ENCODE measurements around the gene CHRNA5.
"Not testable (repeated sequence)": the region's sequence is repeated elsewhere in the genome, so short reads cannot be mapped to it uniquely, and the experiment has no call there.

CHRNA5 gene

DNA sequence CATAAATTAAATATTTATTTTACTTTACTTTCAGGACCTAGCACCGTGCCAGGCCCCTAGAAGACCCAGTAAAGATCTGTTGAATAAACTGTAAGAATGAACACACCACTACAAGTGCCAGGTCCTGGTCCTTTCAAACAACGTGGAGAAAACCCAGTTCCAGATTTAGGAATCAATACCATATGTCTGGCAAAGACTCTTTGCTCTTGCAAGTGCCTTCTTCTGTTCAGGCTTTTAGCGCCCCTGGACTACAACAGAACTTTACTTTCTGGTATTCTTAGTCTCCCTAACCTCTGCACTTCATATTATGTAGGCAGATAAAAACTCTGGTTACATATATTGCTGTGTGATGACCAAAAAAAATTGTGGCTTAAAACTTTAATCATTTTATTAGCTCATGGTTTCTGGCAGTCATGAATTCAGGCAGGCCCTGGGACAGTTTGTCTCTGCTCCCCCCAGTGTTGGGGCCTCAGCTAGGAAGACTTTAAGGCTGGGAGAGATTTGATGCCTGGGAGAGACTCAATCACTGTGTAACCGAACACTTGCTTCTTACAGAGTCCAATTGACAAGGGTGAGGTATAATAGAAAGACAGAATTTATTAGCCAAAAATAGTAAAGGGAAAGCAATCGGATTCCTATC lies 27.9 kb upstream of the CHRNA5 start:
- no peak for DNase-seq (ENCODE audit: extremely low spot score)
- ChIA-PET POLR2A (no interaction called here), CTCF (interaction anchor here (1.5 kb wide), 1 partner anchor 29 kb away, joined by 4 read pairs; no protein-coding TSS in a partner anchor)
- TF ChIP-seq, protein P1, sequence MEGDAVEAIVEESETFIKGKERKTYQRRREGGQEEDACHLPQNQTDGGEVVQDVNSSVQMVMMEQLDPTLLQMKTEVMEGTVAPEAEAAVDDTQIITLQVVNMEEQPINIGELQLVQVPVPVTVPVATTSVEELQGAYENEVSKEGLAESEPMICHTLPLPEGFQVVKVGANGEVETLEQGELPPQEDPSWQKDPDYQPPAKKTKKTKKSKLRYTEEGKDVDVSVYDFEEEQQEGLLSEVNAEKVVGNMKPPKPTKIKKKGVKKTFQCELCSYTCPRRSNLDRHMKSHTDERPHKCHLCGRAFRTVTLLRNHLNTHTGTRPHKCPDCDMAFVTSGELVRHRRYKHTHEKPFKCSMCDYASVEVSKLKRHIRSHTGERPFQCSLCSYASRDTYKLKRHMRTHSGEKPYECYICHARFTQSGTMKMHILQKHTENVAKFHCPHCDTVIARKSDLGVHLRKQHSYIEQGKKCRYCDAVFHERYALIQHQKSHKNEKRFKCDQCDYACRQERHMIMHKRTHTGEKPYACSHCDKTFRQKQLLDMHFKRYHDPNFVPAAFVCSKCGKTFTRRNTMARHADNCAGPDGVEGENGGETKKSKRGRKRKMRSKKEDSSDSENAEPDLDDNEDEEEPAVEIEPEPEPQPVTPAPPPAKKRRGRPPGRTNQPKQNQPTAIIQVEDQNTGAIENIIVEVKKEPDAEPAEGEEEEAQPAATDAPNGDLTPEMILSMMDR (IDR thresholded peaks at IDR 0.05; ENCODE audit: control extremely low read depth, extremely low read depth, low read depth, missing control alignments) = no peak

DNA sequence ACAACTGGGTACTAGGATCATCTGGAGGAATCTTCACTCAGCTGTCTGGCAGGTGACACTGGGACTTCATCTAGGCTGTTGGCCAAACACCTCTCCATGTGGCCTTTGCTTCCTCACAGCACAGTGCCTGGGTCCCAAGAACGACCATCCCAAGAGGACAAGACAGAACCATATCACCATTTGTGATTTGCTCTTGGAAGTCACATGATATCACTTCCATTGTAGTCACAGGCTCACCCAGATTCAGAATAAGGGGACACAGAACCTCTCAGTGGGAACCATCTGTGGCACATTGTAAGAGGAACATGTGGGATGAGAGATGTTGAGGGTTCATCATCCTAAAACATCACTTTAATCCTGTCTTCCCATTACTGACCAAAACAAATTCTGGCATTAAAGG lies 27.0 kb upstream of the CHRNA5 start:
- TF ChIP-seq, protein P1 (IDR thresholded peaks at IDR 0.05; ENCODE audit: control extremely low read depth, extremely low read depth, low read depth, missing control alignments) = no peak
- ChIA-PET CTCF (no interaction called here), POLR2A (no interaction called here)
- DNase-seq (ENCODE audit: extremely low spot score) = no peak

DNA sequence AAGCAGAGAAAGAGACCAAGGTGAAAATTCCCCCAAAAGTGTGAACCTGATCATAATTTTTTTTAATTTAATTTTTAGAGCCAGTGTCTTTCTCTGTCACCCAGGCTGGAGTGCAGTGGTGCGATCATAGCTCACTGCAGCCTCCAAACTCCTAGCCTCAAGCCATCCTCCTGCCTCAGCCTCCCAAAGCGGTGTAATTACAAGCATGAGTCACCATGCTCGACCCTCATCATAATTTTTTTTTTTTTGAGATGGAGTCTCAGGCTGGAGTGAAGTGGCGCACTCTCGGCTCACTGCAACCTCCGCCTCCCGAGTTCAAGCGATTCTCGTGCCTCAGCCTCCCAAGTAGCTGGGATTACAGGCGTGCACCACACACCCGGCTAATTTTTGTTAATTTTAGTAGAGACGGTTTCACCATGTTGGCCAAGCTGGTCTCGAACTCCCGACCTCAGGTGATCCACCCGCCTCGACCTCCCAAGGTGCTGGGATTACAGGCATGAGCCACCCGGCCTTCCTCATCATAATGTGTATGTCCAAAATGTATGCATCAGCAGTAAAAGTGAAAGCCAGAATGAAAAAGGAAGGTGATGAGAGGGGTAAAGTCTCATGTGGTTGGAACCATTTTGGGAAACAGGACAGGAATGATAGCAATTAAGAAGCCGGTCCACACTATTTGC lies 25.7 kb upstream of the CHRNA5 start:
- ChIA-PET CTCF (interaction anchor here (0.7 to 2.4 kb wide), 11 partner anchors 8 to 402 kb away, joined by 3 to 7 read pairs (median 4); no protein-coding TSS in a partner anchor), POLR2A (interaction anchor here (0.7 to 1.1 kb wide), 3 partner anchors 26 to 439 kb away, joined by 3 read pairs; partner anchors contain the start of gene CHRNA5)
- DNase-seq (ENCODE audit: extremely low spot score) = not testable (repeated sequence)

DNA sequence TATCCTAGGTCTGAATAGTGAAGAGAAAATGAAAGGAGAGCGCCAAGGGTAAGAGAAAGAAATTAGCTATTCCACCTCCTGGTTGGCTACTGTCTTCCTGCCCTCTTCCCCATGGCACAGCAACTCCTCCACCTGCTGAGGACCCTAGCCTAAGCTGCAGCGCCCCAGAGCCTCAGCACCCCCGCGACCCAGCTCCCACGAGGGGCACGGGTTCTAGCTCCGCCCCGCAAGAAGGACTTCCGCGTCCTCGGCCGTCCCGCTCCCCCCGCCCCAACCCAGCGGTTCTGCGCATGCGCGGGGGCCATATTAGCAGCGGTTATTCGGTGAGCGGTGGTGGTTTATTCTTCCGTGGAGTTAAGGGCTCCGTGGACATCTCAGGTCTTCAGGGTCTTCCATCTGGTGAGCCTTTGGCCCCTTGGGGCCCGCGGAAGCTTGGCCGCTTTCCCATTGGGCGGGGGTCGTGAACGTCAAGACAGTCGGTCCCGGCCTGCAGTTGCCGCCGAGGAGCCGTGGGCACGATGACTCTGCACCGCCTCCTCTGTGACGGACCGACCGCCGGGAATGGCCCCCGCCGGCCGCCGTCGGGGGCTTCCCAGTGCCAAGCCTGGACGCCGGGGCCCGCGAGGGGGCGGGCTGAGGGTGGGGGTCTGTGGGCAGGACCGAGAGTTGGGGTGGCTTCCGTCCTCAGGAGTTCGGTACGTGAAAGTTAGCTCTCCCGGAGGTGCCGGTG lies 25.0 kb upstream of the CHRNA5 start, which contains the start of gene PSMA4:
PSMA4 (plus strand) TSS at position 304 of the 730 bp plus-strand sequence. CDS start 1,484 bp downstream, outside the sequence.
- TF ChIP-seq, protein P1 (IDR thresholded peaks at IDR 0.05; ENCODE audit: control extremely low read depth, extremely low read depth, low read depth, missing control alignments) = no peak
- ChIA-PET POLR2A (interaction anchor here (0.7 to 1.1 kb wide), 3 partner anchors 25 to 438 kb away, joined by 3 read pairs; partner anchors contain the start of gene CHRNA5), CTCF (interaction anchor here (0.7 to 2.4 kb wide), 12 partner anchors 9 to 403 kb away, joined by 3 to 7 read pairs (median 4); no protein-coding TSS in a partner anchor)
- peak; percentile 96 for DNase-seq (ENCODE audit: extremely low spot score)

DNA sequence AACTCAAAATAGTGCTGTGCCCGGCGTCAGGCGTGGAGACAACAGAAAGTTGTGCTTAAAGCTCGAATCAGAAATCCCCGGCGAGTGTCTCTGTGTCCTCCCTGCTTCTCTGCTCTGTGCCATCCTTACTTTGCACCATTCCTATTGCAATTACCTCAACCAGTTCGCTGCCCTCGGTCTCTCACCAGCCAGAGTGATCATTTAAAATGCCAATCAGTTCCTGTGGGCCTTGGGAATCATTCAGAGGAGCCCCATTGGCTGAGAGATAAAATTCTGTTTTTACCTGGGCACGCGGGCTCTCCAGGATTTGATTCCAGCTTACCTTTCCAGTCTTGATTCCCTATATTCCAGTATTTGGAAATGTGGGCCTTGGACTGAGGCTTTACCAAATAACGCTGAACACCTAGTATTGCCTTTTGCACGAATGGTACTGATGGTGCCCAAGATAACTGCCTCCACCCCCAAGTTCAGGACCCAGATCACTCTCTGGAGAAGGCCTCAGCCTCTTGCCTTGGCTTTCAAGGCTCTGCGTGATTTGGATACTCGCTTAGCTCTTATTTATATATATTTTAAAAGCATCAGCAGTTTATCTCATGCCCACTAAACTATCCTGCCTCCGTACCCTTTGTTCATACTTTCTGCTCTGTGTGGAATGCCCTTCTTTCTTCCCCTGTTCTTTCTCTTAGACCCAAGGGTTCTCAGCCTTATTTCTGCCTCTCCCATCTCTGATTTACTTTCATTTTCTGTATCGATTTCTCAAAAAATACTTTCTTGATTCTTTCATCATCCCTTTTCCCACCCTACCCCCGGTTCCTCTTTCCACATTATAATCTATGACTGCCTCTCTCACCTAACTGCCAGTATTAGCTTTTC lies 24.2 kb upstream of the CHRNA5 start:
- CTCF ChIA-PET = interaction anchor here (1.0 to 2.4 kb wide), 7 partner anchors 8 to 27 kb away, joined by 3 to 7 read pairs (median 5); no protein-coding TSS in a partner anchor
- TF ChIP-seq, protein P1 (IDR thresholded peaks at IDR 0.05; ENCODE audit: control extremely low read depth, extremely low read depth, low read depth, missing control alignments) = no peak
- peak; percentile 29 for DNase-seq (ENCODE audit: extremely low spot score)
- POLR2A ChIA-PET = no interaction called here

DNA sequence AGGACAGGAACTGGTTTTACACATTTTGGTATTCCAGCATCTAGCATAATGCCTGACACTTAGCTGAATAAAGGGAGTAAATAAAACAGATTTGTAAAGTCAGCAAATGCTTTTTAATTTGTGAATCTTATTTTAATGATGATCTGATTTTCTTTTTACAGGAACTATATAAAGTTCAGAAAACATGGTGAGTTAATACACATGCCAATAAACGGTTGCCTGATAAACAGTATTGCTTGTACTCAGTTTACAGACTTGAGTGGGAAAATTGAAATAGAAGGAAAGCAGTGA lies 23.6 kb upstream of the CHRNA5 start:
- ChIA-PET POLR2A (no interaction called here), CTCF (interaction anchor here (1.0 to 2.4 kb wide), 3 partner anchors 17 to 20 kb away, joined by 3 to 6 read pairs (median 5); no protein-coding TSS in a partner anchor)
- TF ChIP-seq, protein P1 (IDR thresholded peaks at IDR 0.05; ENCODE audit: control extremely low read depth, extremely low read depth, low read depth, missing control alignments) = no peak
- no peak for DNase-seq (ENCODE audit: extremely low spot score)

All from GM10248 (cell line).